AG09309 (cell line): ENCODE measurements around the gene PHB1.

Experiments used
- DNase-seq: peaks from one replicate; pipeline ENCODE4 v3.0.0-alpha.2; 2010; ENCODE audit warnings: low read depth
- H3K4me3 ChIP-seq: 2 replicates; pipeline ENCODE4 v1.5.1; 2011; ENCODE audit warnings: mild to moderate bottlenecking, low read depth, low read length, moderate library complexity; ENCODE audit not compliant: control insufficient read depth
- TF ChIP-seq, protein P1 (sequence below): IDR thresholded peaks from 2 replicates; pipeline ENCODE4 v1.5.1; 2011; ENCODE audit warnings: mild to moderate bottlenecking, low read depth, low read length, inconsistent platforms; ENCODE audit not compliant: insufficient read depth, control insufficient read depth; ENCODE audit errors: missing control alignments

Gene PHB1

DNA sequence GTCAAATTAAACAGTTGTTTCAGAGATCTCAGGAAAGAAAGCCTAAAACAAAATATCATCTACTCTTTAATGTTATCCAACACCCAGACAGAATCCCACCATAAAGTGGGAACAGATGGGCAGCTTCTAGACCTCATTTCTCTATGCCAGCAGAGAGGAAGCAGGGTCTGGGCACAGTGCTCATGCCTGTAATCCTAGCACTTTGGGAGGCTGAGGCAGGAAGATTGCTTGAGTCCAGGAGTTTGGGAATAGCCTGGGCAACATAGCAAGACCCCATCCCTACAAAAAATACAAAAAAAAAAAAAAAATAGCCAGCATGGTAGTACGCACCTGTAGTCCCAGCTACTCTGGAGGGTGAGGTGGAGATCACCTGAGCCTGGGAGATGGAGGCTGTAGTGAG is 39.1 kb downstream of the PHB1 start:
- TF ChIP-seq, protein P1, sequence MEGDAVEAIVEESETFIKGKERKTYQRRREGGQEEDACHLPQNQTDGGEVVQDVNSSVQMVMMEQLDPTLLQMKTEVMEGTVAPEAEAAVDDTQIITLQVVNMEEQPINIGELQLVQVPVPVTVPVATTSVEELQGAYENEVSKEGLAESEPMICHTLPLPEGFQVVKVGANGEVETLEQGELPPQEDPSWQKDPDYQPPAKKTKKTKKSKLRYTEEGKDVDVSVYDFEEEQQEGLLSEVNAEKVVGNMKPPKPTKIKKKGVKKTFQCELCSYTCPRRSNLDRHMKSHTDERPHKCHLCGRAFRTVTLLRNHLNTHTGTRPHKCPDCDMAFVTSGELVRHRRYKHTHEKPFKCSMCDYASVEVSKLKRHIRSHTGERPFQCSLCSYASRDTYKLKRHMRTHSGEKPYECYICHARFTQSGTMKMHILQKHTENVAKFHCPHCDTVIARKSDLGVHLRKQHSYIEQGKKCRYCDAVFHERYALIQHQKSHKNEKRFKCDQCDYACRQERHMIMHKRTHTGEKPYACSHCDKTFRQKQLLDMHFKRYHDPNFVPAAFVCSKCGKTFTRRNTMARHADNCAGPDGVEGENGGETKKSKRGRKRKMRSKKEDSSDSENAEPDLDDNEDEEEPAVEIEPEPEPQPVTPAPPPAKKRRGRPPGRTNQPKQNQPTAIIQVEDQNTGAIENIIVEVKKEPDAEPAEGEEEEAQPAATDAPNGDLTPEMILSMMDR: no peak
- no peak for DNase-seq
- H3K4me3 ChIP-seq: no peak overlapping the region

DNA sequence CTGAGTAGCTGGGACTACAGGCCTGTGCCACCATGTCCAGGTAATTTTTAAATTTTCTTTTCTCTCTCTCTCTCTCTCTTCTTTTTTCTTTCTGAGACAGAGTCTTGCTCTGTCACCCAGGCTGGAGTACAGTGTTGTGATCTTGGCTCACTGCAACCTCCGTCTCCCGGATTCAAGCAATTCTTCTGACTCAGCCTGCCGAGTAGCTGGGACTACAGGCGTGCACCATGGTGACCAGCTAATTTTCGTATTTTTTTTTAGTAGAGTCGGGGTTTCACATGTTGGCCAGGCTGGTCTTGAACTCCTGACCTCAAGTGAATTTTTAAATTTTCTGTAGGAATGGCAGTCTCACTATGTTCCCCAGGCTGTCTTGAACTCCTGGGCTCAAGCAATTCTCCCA is 41.6 kb downstream of the PHB1 start:
- H3K4me3 ChIP-seq: no peak overlapping the region
- TF ChIP-seq, protein P1: no peak
- no peak for DNase-seq

DNA sequence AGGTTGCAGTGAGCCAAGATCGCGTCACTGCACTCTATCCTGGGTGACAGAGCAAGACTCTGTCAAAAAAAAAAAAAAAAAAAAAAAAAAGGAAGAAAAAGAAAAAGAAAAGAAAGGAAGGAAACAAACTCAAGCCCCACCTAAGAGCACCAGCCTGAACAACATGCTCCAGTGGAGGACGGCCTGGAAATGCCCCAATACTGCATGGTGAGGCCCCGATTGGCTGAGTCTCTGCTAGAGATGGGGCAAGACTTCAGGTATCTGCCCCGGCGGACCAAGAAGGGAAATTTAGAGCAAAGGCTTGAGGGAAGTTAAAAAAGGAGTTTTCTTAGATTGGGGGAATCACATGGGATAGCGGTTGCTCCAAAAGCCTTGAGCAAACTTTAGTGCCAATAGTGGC is 42.3 kb downstream of the PHB1 start:
- no peak overlapping the region for H3K4me3 ChIP-seq
- no peak for DNase-seq
- TF ChIP-seq, protein P1: no peak

GRCh38 chr17:49370971-49371834 is 43.5 kb downstream of the PHB1 start:
- no peak for DNase-seq
- TF ChIP-seq, protein P1: no peak
- no peak overlapping the region for H3K4me3 ChIP-seq

GRCh38 chr17:49369760-49370159 is 44.9 kb downstream of the PHB1 start:
- H3K4me3 ChIP-seq: no peak overlapping the region
- TF ChIP-seq, protein P1: no peak
- no peak for DNase-seq

DNA sequence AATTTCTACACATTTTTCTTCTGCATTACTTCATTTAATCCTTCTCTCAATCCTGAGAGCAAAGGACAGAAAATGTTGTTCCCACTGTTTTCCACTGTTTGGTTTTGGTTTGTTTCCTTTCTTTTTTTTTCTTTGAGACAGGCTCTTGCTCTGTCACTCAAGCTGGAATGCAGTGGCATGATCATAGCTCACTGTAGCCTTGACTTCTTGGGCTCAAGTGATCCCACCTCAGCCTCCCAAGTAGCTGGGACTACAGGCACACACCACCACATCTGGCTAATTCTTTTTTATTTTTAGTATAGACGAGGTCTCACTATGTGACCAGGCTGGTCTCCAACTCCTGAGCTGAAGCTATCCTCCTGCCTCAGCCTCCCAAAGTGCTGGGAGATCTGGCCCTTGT is 45.6 kb downstream of the PHB1 start:
- no peak for DNase-seq
- no peak overlapping the region for H3K4me3 ChIP-seq
- TF ChIP-seq, protein P1: no peak
